PFSK-1 (cell line): ENCODE measurements around the gene PCBP3.

Experiments used
- FOXP2 ChIP-seq: optimal IDR thresholded peaks from 2 replicates; pipeline ENCODE3; 2011; ENCODE audit warnings: borderline replicate concordance, control low read depth, inconsistent platforms; ENCODE audit not compliant: insufficient read depth; ENCODE audit errors: extremely low read length, extremely low read depth
- POLR2AphosphoS5 ChIP-seq: IDR thresholded peaks from 2 replicates; pipeline ENCODE4 v1.6.1; 2012; ENCODE audit warnings: low read depth, mild to moderate bottlenecking, control low read depth, low read length, moderate library complexity
- REST ChIP-seq, 2 experiments: IDR thresholded peaks; 2 replicates each; pipeline versions ENCODE4 v1.6.1 to v1.8.0; 2011 to 2012; ENCODE audit warnings: low read depth in 2 of 2, low read length in 2 of 2, control low read depth in 1 of 2, inconsistent platforms in 1 of 2, mild to moderate bottlenecking in 1 of 2, moderate library complexity in 1 of 2; ENCODE audit not compliant: insufficient read depth in 1 of 2
- SIN3A ChIP-seq: IDR thresholded peaks from 2 replicates; pipeline ENCODE4 v1.6.1; 2012; ENCODE audit warnings: mild to moderate bottlenecking, low read length, moderate library complexity, borderline replicate concordance; ENCODE audit not compliant: insufficient read depth
- TAF1 ChIP-seq: IDR thresholded peaks from 2 replicates; pipeline ENCODE4 v1.6.1; 2012; ENCODE audit warnings: low read length, control low read depth, borderline replicate concordance; ENCODE audit not compliant: insufficient read depth

Gene PCBP3

GRCh38 chr21:45827881-45828579, 184.5 kb downstream of the PCBP3 start:
- TF ChIP-seq SIN3A (no peak), REST (IDR thresholded peaks at IDR 0.05; ENCODE audit: insufficient read depth in 1 of 2, low read depth in 2 of 2, low read length in 2 of 2) (no peak), TAF1 (no peak), POLR2AphosphoS5 (no peak), FOXP2 (no peak)

GRCh38 chr21:45828580-45829570, 185.3 kb downstream of the PCBP3 start:
- TF ChIP-seq REST (IDR thresholded peaks at IDR 0.05; ENCODE audit: insufficient read depth in 1 of 2, low read depth in 2 of 2, low read length in 2 of 2) (no peak), POLR2AphosphoS5 (no peak), TAF1 (no peak), SIN3A (no peak), FOXP2 (no peak)

GRCh38 chr21:45829668-45830067, 186.1 kb downstream of the PCBP3 start:
- TF ChIP-seq FOXP2 = no peak
- no peak for TF ChIP-seq REST (IDR thresholded peaks at IDR 0.05; ENCODE audit: insufficient read depth in 1 of 2, low read depth in 2 of 2, low read length in 2 of 2)
- TF ChIP-seq POLR2AphosphoS5 = no peak
- no peak for TF ChIP-seq SIN3A
- TF ChIP-seq TAF1 = no peak

- TF ChIP-seq REST (IDR thresholded peaks at IDR 0.05; ENCODE audit: insufficient read depth in 1 of 2, low read depth in 2 of 2, low read length in 2 of 2) = no peak
- no peak for TF ChIP-seq TAF1
- TF ChIP-seq SIN3A = no peak
- TF ChIP-seq FOXP2 = no peak
- TF ChIP-seq POLR2AphosphoS5 = no peak
These were observed 186.7 kb downstream of the PCBP3 start for GRCh38 chr21:45830221-45830640.
